ENCODE data around the gene RAB9B.
A peak's percentile ranks its signal among the peaks of the same experiment; 100 is the strongest.

Gene RAB9B, protein sequence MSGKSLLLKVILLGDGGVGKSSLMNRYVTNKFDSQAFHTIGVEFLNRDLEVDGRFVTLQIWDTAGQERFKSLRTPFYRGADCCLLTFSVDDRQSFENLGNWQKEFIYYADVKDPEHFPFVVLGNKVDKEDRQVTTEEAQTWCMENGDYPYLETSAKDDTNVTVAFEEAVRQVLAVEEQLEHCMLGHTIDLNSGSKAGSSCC

DNA sequence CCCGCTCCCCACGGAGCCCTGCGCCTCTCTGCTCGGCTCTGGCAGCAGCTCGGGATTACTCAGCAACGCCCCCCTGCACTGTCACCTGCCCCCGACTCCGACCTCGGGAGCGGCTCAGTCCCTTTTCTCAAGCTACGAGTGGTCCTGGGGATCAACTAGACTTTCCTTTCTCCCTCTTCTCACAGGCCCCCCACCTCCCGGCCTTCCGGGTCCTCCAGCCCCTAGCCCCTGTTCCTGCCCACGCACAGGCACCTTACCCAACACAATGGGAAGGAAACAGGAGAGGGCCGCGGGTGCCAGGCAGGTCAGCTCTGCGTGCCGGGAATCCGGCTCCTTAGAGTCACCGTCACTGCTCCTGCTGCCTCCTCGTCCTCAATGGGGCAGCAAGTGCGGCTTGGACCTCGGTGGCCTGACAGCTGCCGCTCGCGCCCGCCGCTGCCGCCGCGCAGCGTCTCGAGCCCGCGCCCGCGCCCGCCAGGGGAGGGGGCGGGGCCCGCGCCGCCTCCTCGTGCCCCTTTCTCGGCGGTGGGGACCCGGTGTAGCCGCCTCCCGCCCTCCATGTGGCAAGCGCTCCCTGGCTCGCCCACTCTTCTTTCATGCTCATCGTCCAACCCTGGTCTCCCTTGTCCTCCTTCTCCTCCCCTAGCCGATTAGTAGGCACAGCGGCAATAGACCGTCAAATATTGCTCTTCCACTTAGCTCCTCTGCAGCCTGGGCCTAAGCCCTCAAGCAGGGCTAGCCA lies at the start of gene RAB9B:
Gene RAB9B (minus strand): TSS at position 455 of the 742 bp plus-strand sequence. CDS start 6,473 bp downstream, outside the sequence.
- peak; percentile 84 for DNase-seq (ENCODE audit: low spot score)
- TF ChIP-seq, protein P1, sequence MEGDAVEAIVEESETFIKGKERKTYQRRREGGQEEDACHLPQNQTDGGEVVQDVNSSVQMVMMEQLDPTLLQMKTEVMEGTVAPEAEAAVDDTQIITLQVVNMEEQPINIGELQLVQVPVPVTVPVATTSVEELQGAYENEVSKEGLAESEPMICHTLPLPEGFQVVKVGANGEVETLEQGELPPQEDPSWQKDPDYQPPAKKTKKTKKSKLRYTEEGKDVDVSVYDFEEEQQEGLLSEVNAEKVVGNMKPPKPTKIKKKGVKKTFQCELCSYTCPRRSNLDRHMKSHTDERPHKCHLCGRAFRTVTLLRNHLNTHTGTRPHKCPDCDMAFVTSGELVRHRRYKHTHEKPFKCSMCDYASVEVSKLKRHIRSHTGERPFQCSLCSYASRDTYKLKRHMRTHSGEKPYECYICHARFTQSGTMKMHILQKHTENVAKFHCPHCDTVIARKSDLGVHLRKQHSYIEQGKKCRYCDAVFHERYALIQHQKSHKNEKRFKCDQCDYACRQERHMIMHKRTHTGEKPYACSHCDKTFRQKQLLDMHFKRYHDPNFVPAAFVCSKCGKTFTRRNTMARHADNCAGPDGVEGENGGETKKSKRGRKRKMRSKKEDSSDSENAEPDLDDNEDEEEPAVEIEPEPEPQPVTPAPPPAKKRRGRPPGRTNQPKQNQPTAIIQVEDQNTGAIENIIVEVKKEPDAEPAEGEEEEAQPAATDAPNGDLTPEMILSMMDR (IDR thresholded peaks at IDR 0.05; ENCODE audit: extremely low read depth, missing control alignments): no peak

DNA sequence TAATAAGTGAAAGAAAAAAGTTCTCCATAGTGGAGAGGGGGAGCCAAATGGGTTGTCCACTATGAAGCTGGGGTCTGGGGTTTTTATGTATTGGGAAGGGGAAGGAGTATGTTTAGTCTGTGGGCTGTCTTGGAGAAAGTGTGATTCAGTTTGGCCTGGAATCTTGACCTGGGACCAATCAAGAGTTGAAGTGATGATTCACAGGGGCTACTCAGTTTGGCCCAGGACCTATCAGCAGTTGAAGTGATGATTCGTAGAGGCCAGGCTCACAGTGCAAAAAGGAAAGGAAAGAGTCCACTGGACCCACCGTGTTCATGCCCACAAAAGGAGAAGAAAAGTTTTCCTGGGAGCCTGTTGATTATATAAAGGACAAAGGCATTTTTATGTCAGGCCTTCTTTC lies 47.3 kb upstream of the RAB9B start:
- TF ChIP-seq, protein P1 (IDR thresholded peaks at IDR 0.05; ENCODE audit: extremely low read depth, missing control alignments): no peak
- DNase-seq (ENCODE audit: low spot score): no peak

DNA sequence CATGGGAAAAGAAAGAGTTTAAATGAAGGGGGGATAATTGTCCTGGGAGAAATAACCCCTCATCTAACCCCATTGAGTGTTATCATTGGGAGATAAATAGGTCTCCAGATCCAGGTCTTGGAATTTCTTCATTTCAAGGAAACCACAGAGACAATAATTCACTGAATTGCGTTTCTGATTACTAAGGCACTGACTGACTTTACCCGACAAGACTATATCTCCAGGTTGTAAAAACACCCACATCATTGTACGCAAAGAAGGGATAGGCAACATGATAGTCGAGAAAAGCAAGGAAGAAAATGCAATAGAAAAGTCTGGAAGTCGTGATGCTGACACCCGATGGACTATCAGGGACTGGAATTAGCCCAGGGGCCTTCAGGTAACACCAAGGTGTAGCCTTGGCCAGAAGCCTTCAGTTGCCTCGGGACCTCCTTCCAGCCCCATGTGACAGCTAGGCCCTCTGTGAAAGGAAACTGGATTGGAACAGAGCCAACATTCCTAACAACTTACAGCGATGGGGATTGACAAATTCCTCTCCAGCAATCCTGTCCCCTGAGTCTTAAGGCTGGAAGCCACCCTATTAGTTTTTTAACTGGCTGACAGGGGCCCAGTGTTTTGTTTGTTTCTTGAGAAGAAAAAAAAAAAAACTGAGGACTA lies 46.5 kb upstream of the RAB9B start:
- DNase-seq (ENCODE audit: low spot score): no peak
- TF ChIP-seq, protein P1 (IDR thresholded peaks at IDR 0.05; ENCODE audit: extremely low read depth, missing control alignments): no peak

DNA sequence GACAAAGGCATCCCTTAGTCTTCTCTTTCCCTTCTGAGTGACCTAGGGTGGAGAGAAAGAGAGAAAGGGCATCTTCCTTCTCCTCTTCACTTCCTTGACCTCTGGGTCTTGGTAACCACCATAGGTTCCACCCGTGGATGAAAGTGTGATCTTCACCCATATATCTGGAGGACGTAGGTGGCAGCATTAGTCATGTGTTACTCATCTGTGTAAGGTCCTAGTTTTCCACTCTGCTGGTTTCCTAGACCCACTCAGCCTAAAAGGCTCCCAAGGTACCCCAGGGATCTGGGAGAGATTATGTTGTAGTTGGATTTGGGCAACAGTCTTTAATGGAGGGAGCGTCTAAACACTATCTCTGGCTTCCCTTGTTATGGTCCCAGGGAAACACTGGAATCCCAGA lies 45.5 kb upstream of the RAB9B start:
- TF ChIP-seq, protein P1 (IDR thresholded peaks at IDR 0.05; ENCODE audit: extremely low read depth, missing control alignments): no peak
- DNase-seq (ENCODE audit: low spot score): no peak

DNA sequence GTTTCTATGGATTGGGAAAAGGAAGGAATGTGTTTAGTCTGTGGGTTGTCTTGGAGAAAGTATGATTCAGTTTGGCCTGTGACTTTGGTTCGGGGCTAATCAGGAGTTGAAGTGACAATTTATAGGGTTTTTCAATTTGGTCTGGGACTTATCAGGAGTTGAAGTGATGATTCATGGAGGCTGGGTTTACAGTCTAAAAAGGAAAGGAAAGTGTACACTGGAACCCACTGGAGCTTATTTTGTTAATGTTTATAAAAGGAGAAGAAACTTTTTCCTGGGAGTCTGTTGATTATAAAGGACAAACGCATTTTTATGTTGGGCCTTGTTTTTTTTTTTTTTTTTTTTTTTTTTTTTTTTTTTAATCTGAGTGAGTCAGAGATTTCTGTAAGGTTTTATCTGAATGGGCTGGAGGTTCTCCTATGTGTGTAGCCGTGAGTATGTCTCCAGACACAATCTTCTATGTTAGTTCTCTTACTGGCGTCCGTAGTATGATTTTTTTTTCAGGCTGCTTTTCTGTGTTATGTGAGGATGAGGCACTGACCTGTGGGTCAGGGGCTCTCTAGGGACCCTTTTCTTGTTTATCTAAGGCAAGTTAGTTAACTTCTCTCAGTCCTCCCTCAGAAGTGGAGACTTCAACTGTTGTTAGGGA lies 33.0 kb upstream of the RAB9B start:
- DNase-seq (ENCODE audit: low spot score): no peak
- TF ChIP-seq, protein P1 (IDR thresholded peaks at IDR 0.05; ENCODE audit: extremely low read depth, missing control alignments): no peak

DNA sequence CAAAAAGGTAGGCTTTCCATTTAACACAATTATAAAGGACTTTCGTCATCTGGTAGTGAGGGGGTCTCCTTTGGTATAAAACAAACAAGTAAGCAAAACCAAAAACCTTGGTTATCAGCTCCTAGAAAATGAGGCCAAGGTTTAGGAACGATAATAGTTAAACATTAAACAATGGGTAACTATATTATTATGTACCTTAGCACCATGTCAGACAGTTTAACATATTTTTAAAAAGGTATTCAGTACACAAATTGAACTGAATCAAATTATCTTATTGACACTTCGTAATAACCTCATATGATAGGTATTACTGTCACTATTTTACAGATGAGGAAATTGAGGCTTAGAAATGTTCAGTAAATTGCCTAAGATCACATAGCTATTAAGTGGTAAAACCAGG lies 32.1 kb upstream of the RAB9B start:
- TF ChIP-seq, protein P1 (IDR thresholded peaks at IDR 0.05; ENCODE audit: extremely low read depth, missing control alignments): no peak

More for the DNA sequence above, 32.1 kb upstream of the RAB9B start:
- DNase-seq (ENCODE audit: low spot score): no peak

All from GM20000 (cell line).